GM23248 (cell line): ENCODE measurements around the gene MOB4.

Experiments
- EZH2 ChIP-seq: fragments of 200-600 bp; sonication (generic); IDR thresholded peaks from 2 replicates; pipeline ENCODE4 v1.6.1; 2018; ENCODE audit warnings: antibody characterized with exemption, mild to moderate bottlenecking; ENCODE audit not compliant: insufficient read depth, poor library complexity, severe bottlenecking
- EZH2phosphoT487 ChIP-seq: fragments of 200-600 bp; sonication (generic); IDR thresholded peaks from 2 replicates; pipeline ENCODE4 v1.6.1; 2018; ENCODE audit warnings: antibody characterized with exemption, moderate library complexity, mild to moderate bottlenecking, low read depth; ENCODE audit not compliant: insufficient read depth

DNA sequence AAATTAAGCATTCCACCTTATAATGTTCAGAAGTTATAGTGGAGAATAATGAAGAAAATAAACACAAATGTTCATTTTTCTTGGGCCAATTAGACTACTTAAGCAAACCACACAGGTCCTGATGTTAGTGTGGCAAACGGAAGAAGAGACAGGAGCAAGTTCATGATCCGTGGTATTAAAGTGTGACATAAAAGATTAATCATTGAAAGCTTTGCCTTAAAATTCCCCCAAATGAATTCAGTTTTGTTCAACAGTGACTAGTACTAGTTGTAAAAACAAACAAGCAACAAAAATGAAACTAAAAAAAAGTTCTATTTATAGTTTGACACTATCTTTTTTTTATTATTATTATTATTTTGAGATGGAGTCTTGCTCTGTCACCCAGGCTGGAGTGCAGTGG is 85.9 kb downstream of the MOB4 start:
- TF ChIP-seq EZH2 = no peak
- TF ChIP-seq EZH2phosphoT487 = no peak
